Left cardiac atrium (tissue), 4 donors: ENCODE measurements around the gene PRICKLE2. TPM values are rescaled to one million over a fixed set of nuclear protein-coding genes. Genes with fewer than 3 reads are reported as not detected.

Source experiments
- ATAC-seq, 2 donors: fragments of 200-7000 bp; cut with Tn5 transposase; one replicate each; pipeline ENCODE4 v1.9.1; 2020; ENCODE audit warnings: mild to moderate bottlenecking in 2 of 2, moderate library complexity in 2 of 2
- DNase-seq: peaks from one replicate; pipeline ENCODE4 v3.0.0-alpha.2; 2020
- intact Hi-C, 2 donors: fragments of 100-400 bp; cut with DNase I; formaldehyde crosslinking; loops; one replicate each; pipeline versions ENCODE4 v1.14.1 to v1.15.1; 2022 to 2023
- total RNA-seq, 2 donors: library from RNA; stranded (reverse); fragmentation: NEBNext Ultra II Directional; extraction: Animal tissue kit (Norgen Biotek cat#: 25700); gene quantifications; one replicate each; pipeline ENCODE4 v1.2.1, GENCODE V29; 2021
- donor health status: DM: no; HTN: yes; CAD: no.
- donor health status: DM: no; HTN: yes; CAD: no; lungs with severe emphysema.
- donor health status: DM: yes; HTN: yes; CAD: no.
- donor health status: Dilated cardiomyopathy.

The PRICKLE2 gene
- total RNA-seq, 2 donors from 2014 or later = 21.0 to 21.9 TPM

GRCh38 chr3:64053117-64053516, 172.1 kb downstream of the PRICKLE2 start:
- intact Hi-C loops = no loop called here
- ATAC-seq = no peak
- DNase-seq = no peak

GRCh38 chr3:64049832-64050231, 175.4 kb downstream of the PRICKLE2 start:
- DNase-seq = no peak
- no peak for ATAC-seq
- intact Hi-C loops = loop anchor here in 1 of 2 donors (10.0 kb wide), 1 partner anchor 55 kb away; no protein-coding TSS in a partner anchor

GRCh38 chr3:64049136-64049535, 176.1 kb downstream of the PRICKLE2 start:
- intact Hi-C loops = loop anchor here in 1 of 2 donors (10.0 kb wide), 1 partner anchor 56 kb away; no protein-coding TSS in a partner anchor
- ATAC-seq (no peak), DNase-seq (no peak)

DNA sequence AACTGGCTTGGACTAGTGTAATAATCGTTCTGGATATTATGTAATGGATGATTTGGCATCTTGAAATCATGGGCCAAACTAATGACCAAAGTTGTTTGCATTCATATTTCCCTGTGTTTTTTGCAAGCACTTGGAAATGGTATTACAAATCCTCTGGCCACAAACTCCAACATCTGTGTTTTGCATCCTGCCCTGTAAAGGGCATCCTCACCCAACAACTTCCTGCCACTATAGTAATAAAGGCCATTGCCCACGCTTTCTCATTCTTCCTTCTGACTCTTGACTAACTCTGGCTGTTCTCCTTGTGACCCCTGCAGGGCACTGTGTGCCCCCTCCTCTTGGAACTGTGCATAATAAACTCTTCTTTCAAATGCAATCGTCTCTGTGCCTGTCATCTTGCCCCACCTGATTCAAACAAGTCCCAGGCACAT, 176.6 kb downstream of the PRICKLE2 start:
- ATAC-seq (no peak), DNase-seq (no peak)
- intact Hi-C loops = loop anchor here in 1 of 2 donors (10.0 kb wide), 1 partner anchor 56 kb away; no protein-coding TSS in a partner anchor

DNA sequence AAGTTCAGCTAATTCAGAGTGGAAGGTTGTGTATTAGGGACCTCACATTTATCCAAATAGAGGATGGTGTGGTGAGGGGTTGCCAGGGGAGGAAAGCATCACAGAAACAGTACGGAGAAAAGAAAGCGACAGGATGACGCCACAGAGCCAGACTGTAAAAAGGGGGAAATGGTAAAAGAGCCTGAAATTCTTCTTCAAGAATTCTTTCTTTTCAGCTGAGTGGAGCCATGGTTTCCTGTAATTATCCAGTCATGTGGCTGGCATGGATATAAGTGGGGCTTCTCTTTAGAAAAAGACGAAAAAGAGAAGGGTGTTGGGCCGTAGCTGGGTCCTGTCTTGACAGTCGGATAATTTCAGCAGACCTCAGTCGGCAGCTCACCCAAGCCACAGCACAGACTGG, 177.5 kb downstream of the PRICKLE2 start:
- intact Hi-C loops = loop anchor here in 1 of 2 donors (10.0 kb wide), 1 partner anchor 57 kb away; no protein-coding TSS in a partner anchor
- no peak for DNase-seq
- ATAC-seq = no peak

DNA sequence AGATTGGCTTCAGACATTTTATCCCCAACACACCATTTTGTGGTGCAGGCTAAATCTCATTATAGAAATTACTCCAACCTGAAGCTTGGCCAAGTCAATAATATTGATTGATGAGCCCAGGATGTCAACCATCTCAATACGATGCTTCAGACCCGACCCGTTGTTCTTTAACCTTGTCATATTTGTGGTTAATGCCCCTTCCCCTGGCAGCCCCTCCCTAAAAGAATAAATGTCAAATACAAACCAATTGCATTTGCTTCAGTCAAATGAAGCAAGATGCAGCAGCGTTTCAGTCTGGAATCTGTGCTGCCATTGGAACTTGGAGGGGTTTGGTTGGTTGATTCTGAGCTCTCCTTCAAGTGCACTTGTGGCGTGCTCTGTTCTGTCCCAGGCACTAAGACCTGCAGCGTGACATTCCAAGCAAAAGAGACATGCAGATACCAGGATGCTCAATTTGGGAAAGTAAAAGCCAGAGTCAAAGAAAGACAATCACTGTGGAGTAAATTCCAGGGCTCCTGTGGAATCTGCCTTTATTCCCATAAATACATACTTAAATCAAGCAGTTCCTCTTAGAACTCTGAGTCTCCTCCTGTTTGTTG, 178.2 kb downstream of the PRICKLE2 start:
- ATAC-seq (no peak), DNase-seq (no peak)
- intact Hi-C loops = loop anchor here in 1 of 2 donors (10.0 kb wide), 1 partner anchor 58 kb away; no protein-coding TSS in a partner anchor

GRCh38 chr3:64046592-64046991, 178.7 kb downstream of the PRICKLE2 start:
- no peak for DNase-seq
- intact Hi-C loops = loop anchor here in 1 of 2 donors (10.0 kb wide), 1 partner anchor 58 kb away; no protein-coding TSS in a partner anchor
- no peak for ATAC-seq

DNA sequence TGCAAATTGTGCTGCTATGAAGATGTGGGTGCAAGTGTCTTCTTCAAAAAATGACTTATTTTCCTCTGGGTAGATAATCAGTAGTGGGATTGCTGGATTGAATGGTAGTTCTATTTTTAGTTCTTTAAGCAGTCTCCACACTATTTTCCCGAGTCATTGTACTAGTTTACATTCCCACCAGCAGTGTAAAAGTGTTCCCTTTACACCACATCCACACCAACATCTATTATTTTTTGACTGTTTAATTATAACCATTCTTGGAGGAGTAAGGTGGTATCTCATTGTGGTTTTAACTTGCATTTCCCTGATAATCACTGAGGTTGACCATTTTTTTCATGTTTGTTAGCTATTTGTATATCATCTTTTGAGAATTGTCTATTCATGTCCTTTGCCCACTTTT, 182.3 kb downstream of the PRICKLE2 start:
- DNase-seq = no peak
- intact Hi-C loops = loop anchor here in 1 of 2 donors (10.0 kb wide), 1 partner anchor 62 kb away; no protein-coding TSS in a partner anchor
- no peak for ATAC-seq

Other genes starting within 250 kb of the PRICKLE2 start
- gene PSMD6, start 202.0 kb downstream of the PRICKLE2 start, total RNA-seq = 10 to 100 TPM; 61.6 to 80.3 TPM